HepG2 (cell line): Measurements from ENCODE around the gene RNPC3.

Experiments used
- GLI4 ChIP-seq: sonication (generic); formaldehyde crosslinking; IDR thresholded peaks from 2 replicates; pipeline ENCODE4 v1.5.1; 2020; ENCODE audit warnings: missing genetic modification reagents, mild to moderate bottlenecking, moderate library complexity, borderline replicate concordance
- NCOA2 ChIP-seq: sonication (generic); formaldehyde crosslinking; IDR thresholded peaks from 2 replicates; pipeline ENCODE4 v1.8.0; 2022; ENCODE audit warnings: inconsistent platforms
- POLR2A ChIP-seq, 2 experiments: IDR thresholded peaks; 2 replicates each; pipeline ENCODE4 v1.6.1; 2011; ENCODE audit warnings: low read depth in 2 of 2, low read length in 2 of 2, mild to moderate bottlenecking in 1 of 2, moderate library complexity in 1 of 2; ENCODE audit not compliant: insufficient read depth in 1 of 2
- TAF1 ChIP-seq: sonication (generic); formaldehyde crosslinking; IDR thresholded peaks from 2 replicates; pipeline ENCODE4 v1.4.0; 2020; ENCODE audit warnings: missing genetic modification reagents
- ZNF17 ChIP-seq: sonication (generic); formaldehyde crosslinking; IDR thresholded peaks from 2 replicates; pipeline ENCODE4 v1.5.0; 2020; ENCODE audit warnings: mild to moderate bottlenecking, missing genetic modification reagents
- ZNF337 ChIP-seq: sonication (generic); formaldehyde crosslinking; IDR thresholded peaks from 2 replicates; pipeline ENCODE4 v1.5.1; 2020; ENCODE audit warnings: missing genetic modification reagents, low read depth, mild to moderate bottlenecking, borderline replicate concordance
- ZNF589 ChIP-seq: sonication (generic); formaldehyde crosslinking; conservative IDR thresholded peaks from 2 replicates; pipeline ENCODE4 v1.8.0; 2022; ENCODE audit warnings: mild to moderate bottlenecking, moderate library complexity, missing genetic modification reagents
- ZNF646 ChIP-seq: sonication (generic); formaldehyde crosslinking; IDR thresholded peaks from 2 replicates; pipeline ENCODE4 v1.9.0; 2021; ENCODE audit warnings: mild to moderate bottlenecking, missing genetic modification reagents
- TF ChIP-seq, protein P1 (sequence below): sonication (generic); formaldehyde crosslinking; IDR thresholded peaks from 2 replicates; pipeline ENCODE4 v1.8.1; 2022; ENCODE audit warnings: mild to moderate bottlenecking, missing genetic modification reagents
- TF ChIP-seq, protein P2 (sequence below): sonication (generic); formaldehyde crosslinking; IDR thresholded peaks from 2 replicates; pipeline ENCODE4 v1.5.0; 2020; ENCODE audit warnings: mild to moderate bottlenecking, missing genetic modification reagents, moderate library complexity
- TF ChIP-seq, protein P3 (sequence below): conservative IDR thresholded peaks from 2 replicates; pipeline ENCODE4 v1.6.1; 2018; ENCODE audit warnings: missing genetic modification reagents

GRCh38 chr1:103583887-103584286 is 58.4 kb downstream of the RNPC3 start:
- TF ChIP-seq, protein P1, sequence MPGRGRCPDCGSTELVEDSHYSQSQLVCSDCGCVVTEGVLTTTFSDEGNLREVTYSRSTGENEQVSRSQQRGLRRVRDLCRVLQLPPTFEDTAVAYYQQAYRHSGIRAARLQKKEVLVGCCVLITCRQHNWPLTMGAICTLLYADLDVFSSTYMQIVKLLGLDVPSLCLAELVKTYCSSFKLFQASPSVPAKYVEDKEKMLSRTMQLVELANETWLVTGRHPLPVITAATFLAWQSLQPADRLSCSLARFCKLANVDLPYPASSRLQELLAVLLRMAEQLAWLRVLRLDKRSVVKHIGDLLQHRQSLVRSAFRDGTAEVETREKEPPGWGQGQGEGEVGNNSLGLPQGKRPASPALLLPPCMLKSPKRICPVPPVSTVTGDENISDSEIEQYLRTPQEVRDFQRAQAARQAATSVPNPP, result no peak
- TF ChIP-seq, protein P2, sequence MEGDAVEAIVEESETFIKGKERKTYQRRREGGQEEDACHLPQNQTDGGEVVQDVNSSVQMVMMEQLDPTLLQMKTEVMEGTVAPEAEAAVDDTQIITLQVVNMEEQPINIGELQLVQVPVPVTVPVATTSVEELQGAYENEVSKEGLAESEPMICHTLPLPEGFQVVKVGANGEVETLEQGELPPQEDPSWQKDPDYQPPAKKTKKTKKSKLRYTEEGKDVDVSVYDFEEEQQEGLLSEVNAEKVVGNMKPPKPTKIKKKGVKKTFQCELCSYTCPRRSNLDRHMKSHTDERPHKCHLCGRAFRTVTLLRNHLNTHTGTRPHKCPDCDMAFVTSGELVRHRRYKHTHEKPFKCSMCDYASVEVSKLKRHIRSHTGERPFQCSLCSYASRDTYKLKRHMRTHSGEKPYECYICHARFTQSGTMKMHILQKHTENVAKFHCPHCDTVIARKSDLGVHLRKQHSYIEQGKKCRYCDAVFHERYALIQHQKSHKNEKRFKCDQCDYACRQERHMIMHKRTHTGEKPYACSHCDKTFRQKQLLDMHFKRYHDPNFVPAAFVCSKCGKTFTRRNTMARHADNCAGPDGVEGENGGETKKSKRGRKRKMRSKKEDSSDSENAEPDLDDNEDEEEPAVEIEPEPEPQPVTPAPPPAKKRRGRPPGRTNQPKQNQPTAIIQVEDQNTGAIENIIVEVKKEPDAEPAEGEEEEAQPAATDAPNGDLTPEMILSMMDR (CRISPR knock-in tag), result no peak
- no peak for TF ChIP-seq ZNF17 (CRISPR knock-in tag)
- no peak for TF ChIP-seq GLI4
- TF ChIP-seq, protein P3, sequence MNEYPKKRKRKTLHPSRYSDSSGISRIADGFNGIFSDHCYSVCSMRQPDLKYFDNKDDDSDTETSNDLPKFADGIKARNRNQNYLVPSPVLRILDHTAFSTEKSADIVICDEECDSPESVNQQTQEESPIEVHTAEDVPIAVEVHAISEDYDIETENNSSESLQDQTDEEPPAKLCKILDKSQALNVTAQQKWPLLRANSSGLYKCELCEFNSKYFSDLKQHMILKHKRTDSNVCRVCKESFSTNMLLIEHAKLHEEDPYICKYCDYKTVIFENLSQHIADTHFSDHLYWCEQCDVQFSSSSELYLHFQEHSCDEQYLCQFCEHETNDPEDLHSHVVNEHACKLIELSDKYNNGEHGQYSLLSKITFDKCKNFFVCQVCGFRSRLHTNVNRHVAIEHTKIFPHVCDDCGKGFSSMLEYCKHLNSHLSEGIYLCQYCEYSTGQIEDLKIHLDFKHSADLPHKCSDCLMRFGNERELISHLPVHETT (CRISPR knock-in tag), result no peak
- TF ChIP-seq ZNF337 (CRISPR knock-in tag), result no peak
- TF ChIP-seq NCOA2 (CRISPR knock-in tag), result no peak
- TF ChIP-seq TAF1 (CRISPR knock-in tag), result no peak
- no peak for TF ChIP-seq ZNF589 (CRISPR knock-in tag)
- no peak for TF ChIP-seq POLR2A (IDR thresholded peaks at IDR 0.05; ENCODE audit: insufficient read depth in 1 of 2, low read depth in 2 of 2, low read length in 2 of 2)
- no peak for TF ChIP-seq ZNF646 (CRISPR knock-in tag)
